Measurements from ENCODE around the gene GRIA4. TPM values are rescaled to one million over a fixed set of nuclear protein-coding genes. Genes with fewer than 3 reads are reported as not detected.

The GRIA4 gene
- polyA plus RNA-seq, 3 donors: not detected

DNA sequence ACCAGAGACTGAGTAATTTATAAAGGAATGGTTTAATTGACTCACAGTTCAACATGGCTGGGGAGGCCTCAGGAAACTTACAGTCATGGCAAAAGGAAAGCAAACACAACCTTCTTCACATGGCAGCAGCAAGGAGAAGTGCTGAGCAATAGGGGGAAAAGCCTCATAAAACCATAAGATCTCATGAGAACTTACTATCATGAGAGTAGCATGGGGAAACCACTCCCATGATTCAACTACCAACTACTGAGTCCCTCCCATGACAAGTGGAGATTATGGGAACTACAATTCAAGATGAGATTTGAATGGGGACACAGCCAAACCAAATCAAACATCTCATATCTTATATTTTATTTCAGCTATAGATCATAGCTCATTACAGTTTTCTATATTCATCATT, 33.0 kb downstream of the GRIA4 start:
- Mint-ChIP-seq H3K4me3 (no peak overlapping the region), H3K27ac (peak overlapping the region in 1 of 7 donors; percentile 86)
- H4K20me1 ChIP-seq (ENCODE audit: insufficient read depth, low read length): no peaks in the 10 kb centered on the region

DNA sequence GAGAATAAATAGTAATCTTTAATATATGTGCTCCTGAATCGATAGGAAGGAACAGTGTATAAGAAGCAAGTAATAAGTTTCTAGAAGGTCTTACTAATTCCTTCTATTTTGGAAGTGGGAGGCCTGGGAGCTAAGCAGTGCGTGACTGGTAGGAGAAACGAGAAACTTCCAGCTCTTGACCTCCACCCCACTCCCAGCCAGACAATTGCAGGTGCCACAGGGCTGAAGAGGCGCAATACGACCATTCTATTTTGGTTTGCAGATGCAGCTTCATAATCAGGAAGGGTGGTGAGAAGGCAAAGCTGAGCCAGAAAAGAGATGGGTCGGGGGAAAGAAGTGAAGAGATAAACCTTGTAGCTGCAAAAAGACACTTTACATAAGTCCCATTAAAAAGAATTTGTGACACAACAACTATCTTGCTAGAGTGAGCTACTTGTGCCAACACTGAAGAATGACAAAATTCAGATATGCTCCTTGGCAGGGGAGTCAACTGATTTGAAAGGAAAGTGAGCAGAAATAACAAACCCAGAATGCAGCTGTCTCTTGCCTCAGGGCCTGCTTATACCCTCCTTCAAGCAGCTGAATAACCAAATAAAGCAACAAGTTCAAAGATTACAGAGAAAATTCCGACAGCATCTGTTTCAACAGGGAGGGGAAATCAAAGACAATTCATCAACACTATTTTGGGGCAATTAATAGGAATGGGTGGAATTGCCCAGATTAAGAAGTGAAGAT, 35.1 kb downstream of the GRIA4 start:
- Histone ChIP-seq H3K9me3 (replicated peaks in 1 of 2; ENCODE audit: control insufficient read depth in 1 of 2, insufficient read depth in 1 of 2, low read length in 2 of 2) (peaks cover 4 to 13% of the 10 kb centered on the region in 2 donors), H3K4me3 (replicated peaks in 1 of 3; ENCODE audit: low read depth in 2 of 3, low read length in 3 of 3) (no peak overlapping the region), H3K27ac (ENCODE audit: low read depth in 1 of 2, low read length in 2 of 2) (no peak overlapping the region), H2AFZ (ENCODE audit: insufficient read depth, low read depth, low read length, poor library complexity, severe bottlenecking) (no peak overlapping the region), H3K4me1 (ENCODE audit: control insufficient read depth in 1 of 2, insufficient read depth in 2 of 2, low read length in 2 of 2) (no peaks in the 10 kb centered on the region), H3K79me2 (ENCODE audit: insufficient read depth, low read length) (no peaks in the 10 kb centered on the region), H4K20me1 (ENCODE audit: insufficient read depth, low read length) (no peaks in the 10 kb centered on the region), H3K4me2 (replicated peaks; ENCODE audit: extremely low read depth, low read length, poor library complexity, severe bottlenecking) (no peak overlapping the region), H3K27me3 (ENCODE audit: control insufficient read depth in 2 of 2, insufficient read depth in 2 of 2, low read length in 2 of 2) (no peaks in the 10 kb centered on the region), H3K36me3 (replicated peaks in 1 of 2; ENCODE audit: control insufficient read depth in 1 of 2, insufficient read depth in 2 of 2, low read length in 2 of 2) (no peaks in the 10 kb centered on the region), H3K9ac (ENCODE audit: insufficient read depth, low read length, poor library complexity, severe bottlenecking) (no peak overlapping the region)
- intact Hi-C loops (cut with micrococcal nuclease): no loop called here
- no peaks in the 10 kb centered on the region for H3K36me3 Mint-ChIP-seq
- peaks cover 1 to 13% (median 8%) of the 10 kb centered on the region in 7 donors for H3K9me3 Mint-ChIP-seq
- H3K4me1 Mint-ChIP-seq: no peaks in the 10 kb centered on the region
- no peak for DNase-seq
- WGBS (ENCODE audit: insufficient coverage): no CpG with 5 or more reads among the region's 7 CpGs
- H3K4me3 Mint-ChIP-seq: no peak overlapping the region
- H3K27ac Mint-ChIP-seq: no peak overlapping the region
- TF ChIP-seq, protein P1, sequence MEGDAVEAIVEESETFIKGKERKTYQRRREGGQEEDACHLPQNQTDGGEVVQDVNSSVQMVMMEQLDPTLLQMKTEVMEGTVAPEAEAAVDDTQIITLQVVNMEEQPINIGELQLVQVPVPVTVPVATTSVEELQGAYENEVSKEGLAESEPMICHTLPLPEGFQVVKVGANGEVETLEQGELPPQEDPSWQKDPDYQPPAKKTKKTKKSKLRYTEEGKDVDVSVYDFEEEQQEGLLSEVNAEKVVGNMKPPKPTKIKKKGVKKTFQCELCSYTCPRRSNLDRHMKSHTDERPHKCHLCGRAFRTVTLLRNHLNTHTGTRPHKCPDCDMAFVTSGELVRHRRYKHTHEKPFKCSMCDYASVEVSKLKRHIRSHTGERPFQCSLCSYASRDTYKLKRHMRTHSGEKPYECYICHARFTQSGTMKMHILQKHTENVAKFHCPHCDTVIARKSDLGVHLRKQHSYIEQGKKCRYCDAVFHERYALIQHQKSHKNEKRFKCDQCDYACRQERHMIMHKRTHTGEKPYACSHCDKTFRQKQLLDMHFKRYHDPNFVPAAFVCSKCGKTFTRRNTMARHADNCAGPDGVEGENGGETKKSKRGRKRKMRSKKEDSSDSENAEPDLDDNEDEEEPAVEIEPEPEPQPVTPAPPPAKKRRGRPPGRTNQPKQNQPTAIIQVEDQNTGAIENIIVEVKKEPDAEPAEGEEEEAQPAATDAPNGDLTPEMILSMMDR (IDR thresholded peaks at IDR 0.05): no peak
- H3K27me3 Mint-ChIP-seq (ENCODE audit: low read depth in 3 of 3): no peaks in the 10 kb centered on the region

More for the DNA sequence above, 33.0 kb downstream of the GRIA4 start:
- intact Hi-C loops (cut with micrococcal nuclease): no loop called here
- Histone ChIP-seq H3K4me2 (replicated peaks; ENCODE audit: extremely low read depth, low read length, poor library complexity, severe bottlenecking) (no peak overlapping the region), H3K27ac (ENCODE audit: low read depth in 1 of 2, low read length in 2 of 2) (no peak overlapping the region), H3K9me3 (replicated peaks in 1 of 2; ENCODE audit: control insufficient read depth in 1 of 2, insufficient read depth in 1 of 2, low read length in 2 of 2) (peaks cover 4 to 13% of the 10 kb centered on the region in 2 donors), H3K4me1 (ENCODE audit: control insufficient read depth in 1 of 2, insufficient read depth in 2 of 2, low read length in 2 of 2) (no peaks in the 10 kb centered on the region), H3K36me3 (replicated peaks in 1 of 2; ENCODE audit: control insufficient read depth in 1 of 2, insufficient read depth in 2 of 2, low read length in 2 of 2) (no peaks in the 10 kb centered on the region), H3K4me3 (replicated peaks in 1 of 3; ENCODE audit: low read depth in 2 of 3, low read length in 3 of 3) (no peak overlapping the region), H3K9ac (ENCODE audit: insufficient read depth, low read length, poor library complexity, severe bottlenecking) (no peak overlapping the region), H3K79me2 (ENCODE audit: insufficient read depth, low read length) (no peaks in the 10 kb centered on the region), H2AFZ (ENCODE audit: insufficient read depth, low read depth, low read length, poor library complexity, severe bottlenecking) (no peak overlapping the region), H3K27me3 (ENCODE audit: control insufficient read depth in 2 of 2, insufficient read depth in 2 of 2, low read length in 2 of 2) (no peaks in the 10 kb centered on the region)
- Mint-ChIP-seq H3K36me3 (no peaks in the 10 kb centered on the region), H3K27me3 (ENCODE audit: low read depth in 3 of 3) (no peaks in the 10 kb centered on the region), H3K4me1 (no peaks in the 10 kb centered on the region), H3K9me3 (peaks cover 1 to 13% (median 8%) of the 10 kb centered on the region in 7 donors)
- DNase-seq: no peak
- TF ChIP-seq, protein P1 (IDR thresholded peaks at IDR 0.05): no peak
